HTERT RPE-1 (cell line): ENCODE results near the gene GRAMD1A.
"Not testable (repeated sequence)": the region's sequence is repeated elsewhere in the genome, so short reads cannot be mapped to it uniquely, and the experiment has no call there.

ENCODE experiments used
- in situ Hi-C: fragments of 300-500 bp; cut with MboI; formaldehyde crosslinking; loops from 4 replicates; pipeline ENCODE4 v1.14.3; 2020; ENCODE audit warnings: low sequenced_read_pairs

The GRAMD1A gene

DNA sequence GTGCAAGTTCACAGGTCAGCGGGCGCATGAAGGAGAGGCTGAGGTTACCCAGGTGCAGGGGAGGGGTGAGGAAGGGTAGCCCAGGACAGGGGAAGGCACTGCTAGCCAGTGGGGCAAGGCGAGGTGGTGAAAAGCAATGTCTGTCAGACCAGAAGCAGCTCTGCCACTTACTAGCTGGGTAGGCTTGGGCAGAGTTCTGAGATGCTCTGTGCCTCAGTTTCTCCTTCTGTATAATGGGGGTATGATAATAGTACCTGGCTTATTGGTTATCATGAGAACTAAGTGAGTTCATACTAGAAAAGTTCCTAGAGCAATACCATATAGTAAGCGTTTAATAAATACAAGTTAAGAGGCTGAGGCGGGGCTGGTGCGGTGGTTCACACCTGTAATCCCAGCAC is 15.8 kb downstream of the GRAMD1A start:
- in situ Hi-C loops: no loop called here

DNA sequence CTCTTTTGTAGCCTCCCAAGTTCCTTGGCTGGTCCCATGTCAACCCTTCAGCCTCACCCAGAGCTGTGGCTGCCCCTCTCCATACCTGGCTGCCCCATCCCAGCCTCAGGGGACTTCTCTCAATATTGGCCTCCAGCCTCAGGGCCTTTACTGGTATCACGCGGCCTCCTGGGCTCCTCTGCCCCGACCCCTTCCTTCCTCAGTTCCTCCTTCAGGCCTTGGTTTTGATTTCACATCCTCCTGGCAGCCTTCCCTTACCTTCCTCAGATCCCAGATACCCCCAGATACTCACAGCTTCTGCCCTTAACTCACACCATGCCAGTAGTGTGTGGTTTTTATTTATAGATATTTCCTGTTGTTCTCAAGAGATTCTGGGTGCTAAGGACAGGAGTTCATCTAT is 17.4 kb downstream of the GRAMD1A start:
- in situ Hi-C loops: no loop called here

DNA sequence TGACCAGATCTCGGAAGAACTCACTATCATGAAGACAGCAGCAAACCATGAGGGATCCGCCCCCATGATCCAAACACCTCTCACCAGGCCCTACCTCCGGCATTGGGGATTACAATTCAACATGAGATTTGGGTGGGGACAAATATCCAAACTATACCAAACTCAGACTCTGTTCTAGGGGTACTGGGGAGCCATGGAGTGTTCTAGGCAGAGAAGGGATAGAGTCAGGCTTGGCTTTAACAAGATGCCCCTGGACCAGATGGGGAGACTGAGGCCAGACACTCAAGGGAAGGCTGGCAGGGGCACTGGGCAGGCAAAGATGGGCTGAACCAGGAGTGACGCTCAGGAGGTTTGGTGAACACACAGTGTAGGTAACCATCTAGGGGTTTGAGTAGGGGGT is 18.3 kb downstream of the GRAMD1A start:
- in situ Hi-C loops: no loop called here

DNA sequence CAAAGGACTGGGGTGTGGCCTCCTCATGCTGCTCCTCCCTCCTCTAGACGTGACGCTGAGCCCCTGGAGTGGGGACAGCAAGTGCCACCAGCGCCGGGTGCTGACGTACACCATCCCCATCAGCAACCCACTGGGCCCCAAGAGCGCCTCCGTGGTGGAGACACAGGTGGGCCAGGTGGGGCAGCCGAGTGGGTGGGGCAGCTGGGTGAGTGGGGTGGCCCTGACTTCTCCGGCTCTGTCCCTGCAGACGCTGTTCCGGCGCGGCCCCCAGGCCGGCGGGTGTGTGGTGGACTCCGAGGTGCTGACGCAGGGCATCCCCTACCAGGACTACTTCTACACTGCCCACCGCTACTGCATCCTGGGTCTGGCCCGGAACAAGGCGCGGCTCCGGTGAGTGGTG is 19.0 kb downstream of the GRAMD1A start:
- in situ Hi-C loops: no loop called here

DNA sequence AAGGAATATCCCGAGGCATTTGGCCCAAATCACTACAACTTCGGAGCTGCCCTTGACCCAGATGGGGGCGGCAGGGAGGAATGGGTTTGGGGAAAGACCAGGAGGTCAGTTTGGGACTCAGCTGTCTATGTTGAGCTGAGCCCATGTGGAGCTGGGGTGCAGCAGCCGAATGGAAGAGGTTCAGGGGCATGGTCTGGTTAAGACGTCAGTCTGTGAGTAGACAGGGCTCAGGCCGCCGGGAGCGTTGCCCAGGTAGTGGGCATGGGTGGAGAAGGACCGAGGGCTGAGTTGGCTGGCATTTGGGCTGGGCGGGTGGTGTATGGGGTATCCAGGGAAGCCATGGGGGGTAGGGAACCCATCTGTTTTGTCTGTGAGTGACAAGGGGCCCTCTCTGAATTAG is 20.9 kb downstream of the GRAMD1A start:
- in situ Hi-C loops: no loop called here

DNA sequence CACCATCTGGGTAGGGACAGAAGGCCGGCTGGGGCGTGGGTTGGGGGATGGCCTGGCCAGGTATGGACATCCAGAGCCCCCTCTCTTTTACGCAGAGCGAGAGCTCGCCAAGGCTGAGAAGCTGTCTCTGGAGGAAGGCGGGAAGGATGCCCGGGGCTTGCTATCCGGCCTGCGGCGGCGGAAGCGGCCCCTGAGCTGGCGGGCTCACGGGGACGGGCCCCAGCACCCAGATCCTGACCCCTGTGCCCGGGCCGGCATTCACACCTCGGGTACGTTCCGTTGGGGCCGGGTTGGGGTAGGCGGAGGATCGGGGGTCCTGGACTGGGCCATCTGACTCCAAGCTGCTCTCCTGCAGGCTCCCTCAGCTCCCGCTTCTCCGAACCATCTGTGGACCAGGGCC is 21.5 kb downstream of the GRAMD1A start:
- in situ Hi-C loops: no loop called here

DNA sequence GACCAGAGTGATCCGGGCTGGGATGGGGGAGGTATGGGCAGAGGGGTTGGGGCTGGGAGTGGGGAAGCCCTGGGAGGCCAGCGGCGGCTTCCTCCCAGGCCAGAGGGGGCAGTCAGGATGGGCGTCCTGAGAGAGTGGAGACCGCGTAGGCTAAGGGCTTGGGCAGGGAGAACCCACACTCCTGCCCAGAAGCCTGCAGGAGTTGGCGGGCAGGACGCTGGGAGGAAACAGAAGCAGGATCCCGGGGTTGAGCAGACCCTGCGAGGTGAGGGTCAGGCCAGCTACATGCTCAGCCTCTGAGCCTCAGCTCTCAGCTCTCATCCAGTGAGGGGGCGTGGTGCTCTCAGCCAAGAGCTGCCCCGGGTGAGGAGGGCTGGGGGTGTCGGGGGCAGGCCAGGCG is 22.3 kb downstream of the GRAMD1A start:
- in situ Hi-C loops: no loop called here

DNA sequence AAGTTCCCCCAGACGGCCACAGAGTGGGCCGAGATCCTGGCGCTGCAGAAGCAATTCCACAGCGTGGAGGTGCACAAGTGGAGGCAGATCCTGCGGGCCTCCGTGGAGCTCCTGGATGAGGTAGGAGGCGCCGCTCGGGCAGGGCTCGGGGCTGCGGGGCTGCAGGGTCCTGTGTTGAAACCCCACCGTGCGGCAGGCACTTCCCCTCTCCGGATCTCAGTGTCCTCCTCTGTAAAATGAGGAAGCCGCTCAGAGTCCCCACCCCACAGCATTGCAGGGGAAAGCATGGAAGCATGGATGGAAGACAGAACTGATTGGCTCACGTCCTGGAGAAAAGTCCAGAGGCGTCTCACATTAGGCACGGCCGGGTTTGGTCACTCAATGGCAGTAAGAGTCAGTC is 23.3 kb downstream of the GRAMD1A start:
- in situ Hi-C loops: no loop called here

DNA sequence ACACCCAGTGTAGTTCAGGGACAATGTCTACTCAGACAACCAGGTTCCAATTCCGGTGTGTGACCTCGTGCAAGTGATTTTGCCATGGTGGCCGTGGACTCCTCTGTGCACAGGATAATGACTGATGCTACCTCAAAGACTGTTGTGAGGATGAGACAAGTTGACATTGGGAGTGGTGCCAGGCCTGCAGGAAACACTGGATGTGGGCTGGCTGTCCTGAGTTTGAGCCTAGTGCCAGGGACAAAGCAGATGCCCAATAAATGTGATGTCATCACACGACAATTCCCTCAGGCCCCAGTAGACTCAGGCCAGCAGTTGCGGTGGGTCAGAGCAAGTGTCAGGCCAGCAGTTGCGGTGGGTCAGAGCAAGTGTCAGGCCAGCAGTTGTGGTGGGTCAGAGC is 24.0 kb downstream of the GRAMD1A start:
- in situ Hi-C loops: no loop called here

DNA sequence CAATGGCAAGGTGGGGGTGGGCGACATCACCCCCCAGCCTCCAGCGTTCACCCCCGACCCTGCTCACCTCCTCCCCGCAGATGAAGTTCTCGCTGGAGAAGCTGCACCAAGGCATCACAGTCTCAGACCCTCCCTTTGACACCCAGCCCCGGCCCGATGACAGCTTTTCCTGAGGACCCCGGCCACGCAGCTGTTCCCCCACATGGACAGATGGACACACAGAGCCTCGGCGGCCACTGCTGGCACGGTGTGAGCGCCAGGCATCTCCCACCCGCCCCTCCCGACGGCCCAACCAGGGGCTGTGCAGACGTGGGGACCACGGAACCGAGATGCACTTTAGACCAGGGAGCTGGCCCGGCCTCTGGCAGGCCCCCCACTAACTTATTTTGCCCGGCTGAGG is 25.8 kb downstream of the GRAMD1A start:
- in situ Hi-C loops: no loop called here

DNA sequence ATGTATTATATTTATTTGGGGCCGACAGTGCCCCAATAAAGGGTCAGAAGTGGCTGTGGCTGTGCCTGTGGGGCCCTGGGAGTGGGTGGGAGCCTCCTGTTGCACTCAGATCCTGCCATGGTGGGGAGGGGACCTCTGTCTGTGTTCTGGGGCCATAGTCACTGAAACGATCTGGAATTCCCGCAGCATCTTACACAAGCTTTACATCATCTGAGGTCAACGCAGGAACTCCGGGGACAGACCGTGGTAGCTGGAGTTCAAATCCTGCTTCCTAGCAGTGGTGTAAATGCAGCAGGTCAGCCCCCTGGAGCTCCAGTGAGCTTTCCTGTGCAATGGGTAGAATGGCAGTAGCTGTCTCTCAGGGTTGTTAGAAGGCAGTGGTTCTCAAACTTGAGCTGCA is 26.3 kb downstream of the GRAMD1A start:
- in situ Hi-C loops: no loop called here

DNA sequence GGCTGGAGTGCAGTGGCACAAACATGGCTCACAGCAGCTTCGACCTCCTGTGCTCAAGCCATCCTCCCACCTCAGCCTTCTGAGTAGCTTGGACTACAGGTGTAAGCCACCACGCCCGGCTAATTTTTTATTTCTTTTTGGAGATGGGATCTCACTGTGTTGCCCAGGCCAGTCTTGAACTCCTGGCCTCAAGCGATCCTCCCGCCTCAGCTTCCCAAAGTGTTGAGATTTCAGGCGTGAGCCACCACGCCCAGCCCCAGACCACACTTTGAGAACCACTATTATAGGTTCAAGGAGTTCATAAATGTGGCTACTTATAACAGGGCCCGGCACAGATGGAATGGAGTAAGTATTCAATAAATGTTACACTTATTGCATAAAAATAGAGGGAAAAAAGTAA is 26.9 kb downstream of the GRAMD1A start:
- in situ Hi-C loops: no loop called here

DNA sequence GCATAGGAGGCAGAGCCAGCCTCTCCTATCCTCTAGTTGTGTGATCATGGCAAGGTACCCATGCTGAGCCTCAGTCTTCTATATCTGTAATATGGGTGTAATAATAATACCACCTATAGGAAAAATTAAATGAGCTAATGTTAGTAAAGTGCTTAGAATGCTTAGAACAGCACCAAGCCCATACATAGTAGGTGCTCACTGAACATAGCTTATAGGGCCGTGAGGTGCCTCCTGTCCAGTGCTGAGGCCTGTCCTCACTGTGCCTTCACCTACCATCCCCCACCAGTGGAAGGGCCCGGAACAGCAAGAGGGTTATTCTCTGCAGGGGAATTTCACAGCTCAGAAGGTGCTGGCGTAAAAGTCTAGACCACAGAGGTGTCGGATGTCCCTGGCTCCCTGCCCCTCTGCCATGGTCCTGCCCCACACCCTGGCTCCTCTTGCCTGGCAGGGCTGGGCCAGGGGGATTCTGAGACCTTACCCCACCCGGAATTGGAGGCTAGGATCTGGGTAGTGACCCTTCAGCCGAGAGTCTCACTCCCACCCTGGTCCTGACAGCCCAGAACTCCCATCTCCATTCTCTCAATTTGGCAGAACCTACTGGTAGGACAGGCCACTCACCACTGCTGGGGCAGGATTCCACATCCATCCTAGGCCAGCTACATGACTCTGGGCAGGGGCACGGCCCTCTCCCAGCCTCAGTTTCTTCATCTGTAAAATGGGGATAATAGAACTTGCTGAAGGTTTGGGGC is 27.9 kb downstream of the GRAMD1A start:
- in situ Hi-C loops: no loop called here

DNA sequence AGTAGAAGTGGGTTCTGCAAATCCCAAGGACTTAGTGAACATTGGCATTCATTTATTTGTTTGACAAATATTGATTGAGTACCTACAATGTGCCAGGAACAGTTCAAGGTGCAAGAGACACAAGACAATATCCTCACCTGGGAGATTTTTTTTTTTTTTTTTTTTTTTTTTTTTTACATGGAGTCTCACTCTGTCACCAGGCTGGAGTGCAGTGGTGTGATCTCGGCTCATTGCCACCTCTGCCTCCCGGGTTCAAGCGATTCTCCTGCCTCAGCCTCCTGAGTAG is 28.4 kb downstream of the GRAMD1A start:
- in situ Hi-C loops: not testable (repeated sequence)

DNA sequence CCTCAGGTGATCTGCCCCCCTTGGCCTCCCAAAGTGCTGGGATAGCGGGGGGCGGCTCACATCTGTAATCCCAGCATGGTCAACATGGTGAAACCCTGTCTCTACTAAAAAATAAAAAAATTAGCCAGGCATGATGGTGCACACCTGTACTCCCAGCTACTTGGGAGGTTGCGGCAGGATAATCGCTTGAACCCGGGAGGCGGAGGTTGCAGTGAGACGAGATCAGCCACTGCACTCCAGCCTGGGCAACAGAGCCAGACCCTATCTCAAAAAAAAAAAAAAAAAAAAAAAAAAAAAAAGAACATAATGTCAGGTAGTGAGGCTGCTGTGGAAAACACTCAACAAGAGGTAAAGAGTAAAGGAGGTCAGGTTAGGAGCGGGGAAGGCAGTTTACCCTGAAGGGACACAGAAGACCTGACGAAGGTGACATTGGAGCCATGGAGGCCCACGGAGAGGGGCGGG is 29.2 kb downstream of the GRAMD1A start:
- in situ Hi-C loops: not testable (repeated sequence)

DNA sequence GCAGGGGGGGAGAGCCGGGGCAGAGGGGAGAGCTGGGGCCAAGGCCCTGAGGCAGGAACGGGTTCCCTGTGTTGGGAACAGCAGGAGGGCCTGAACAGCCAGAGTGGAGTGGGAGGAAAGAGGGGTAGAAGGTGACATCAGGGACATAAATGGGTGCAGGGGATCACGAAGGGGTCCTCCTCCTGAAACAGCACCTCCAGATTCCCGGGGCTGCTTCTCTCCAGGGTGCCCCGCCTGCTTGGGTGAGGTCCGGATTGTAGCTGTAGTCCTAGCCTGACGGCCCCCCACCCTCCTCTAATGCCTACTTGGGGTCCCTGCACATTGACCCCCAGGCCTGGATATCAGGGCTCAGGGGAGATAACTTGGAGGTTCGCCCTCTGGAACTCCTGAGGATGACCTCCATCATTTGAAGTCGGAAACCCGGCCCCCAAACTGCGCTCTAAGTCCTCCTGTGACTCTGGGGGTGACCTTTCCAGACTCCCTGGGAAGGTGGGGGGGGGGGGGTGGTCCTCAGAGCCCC is 29.7 kb downstream of the GRAMD1A start:
- in situ Hi-C loops: no loop called here

DNA sequence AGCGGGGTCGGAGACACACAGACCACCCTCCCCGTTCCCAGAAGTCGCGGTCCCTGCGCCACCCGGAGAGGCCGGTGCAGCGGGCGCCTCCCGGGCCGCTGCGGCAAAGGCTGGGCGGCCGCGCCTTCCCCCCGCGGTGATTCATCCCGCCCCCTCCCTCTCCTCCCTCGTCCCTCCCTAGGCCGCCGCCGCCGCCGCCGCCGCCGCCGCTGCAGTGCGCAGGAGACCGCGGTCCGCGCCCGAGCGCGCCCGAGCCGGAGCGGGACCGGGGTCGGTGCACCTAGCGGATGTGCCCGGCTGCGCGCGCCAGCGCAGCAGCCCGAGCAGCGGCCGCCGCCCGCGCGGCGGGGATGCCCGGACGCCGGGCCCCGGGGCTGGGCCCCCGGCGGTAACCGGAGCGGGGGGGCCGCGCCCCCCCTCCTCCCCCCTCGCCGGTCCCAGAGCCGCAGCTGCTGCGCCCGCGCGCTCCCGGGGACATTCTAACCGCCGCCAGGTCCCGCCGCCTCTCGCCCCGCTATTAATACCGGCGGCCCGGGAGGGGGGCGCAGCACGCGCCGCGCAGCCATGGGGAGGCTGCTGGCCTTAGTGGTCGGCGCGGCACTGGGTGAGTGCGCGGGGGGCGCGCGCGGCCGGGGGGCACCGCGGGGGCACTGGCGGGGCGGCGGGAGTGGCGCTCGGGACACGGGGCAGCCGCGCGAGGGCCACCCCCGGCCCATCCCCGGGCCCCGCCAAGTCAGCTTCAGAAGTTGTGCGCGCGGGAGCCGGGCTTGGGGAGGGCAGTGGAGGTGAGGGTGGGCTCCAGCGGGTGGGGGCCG is 30.3 kb downstream of the GRAMD1A start, which contains the start of gene SCN1B:
SCN1B (plus strand) TSS at position 214 of the 815 bp plus-strand sequence; CDS start at position 565, 351 bp downstream.
- in situ Hi-C loops: no loop called here

DNA sequence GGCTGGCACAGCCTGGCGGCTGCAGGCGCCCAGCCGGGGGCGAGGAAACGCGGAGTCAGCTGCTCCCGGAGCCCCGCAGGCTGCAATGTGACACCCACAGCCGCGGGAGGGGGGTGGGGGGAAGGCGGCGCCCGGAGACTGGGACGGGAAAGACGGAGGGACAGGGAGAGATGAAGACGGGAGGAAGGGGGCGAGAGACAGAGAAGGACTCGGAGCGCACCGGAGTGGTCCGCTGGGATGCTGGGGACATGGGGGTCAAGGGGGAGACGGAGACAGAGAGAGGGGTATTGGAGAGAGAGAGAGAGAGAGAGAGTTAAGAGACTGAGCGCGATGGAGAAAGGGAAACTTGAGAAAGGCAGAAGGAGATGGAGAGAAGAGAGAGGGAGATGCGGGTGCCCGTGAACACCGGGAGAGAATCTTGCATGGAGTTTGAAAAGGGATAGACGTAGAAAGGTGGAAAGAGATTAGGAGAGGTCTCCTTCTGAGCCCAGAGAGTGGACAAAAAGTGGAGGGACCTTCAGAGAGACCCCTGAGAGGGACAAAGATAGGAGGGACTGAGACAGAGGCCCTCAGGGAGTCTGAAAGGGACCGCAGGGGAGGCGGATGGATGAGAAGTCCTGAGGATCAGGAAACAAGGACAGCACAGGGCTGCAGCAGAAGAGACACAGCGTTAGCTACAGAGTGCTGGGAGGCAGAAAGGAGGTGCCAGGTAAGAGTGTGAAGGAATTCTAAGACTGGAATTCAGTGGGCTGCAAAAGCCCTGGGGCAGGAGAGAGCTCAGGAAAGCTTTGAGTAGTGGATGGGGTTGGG is 31.2 kb downstream of the GRAMD1A start:
- in situ Hi-C loops: no loop called here

DNA sequence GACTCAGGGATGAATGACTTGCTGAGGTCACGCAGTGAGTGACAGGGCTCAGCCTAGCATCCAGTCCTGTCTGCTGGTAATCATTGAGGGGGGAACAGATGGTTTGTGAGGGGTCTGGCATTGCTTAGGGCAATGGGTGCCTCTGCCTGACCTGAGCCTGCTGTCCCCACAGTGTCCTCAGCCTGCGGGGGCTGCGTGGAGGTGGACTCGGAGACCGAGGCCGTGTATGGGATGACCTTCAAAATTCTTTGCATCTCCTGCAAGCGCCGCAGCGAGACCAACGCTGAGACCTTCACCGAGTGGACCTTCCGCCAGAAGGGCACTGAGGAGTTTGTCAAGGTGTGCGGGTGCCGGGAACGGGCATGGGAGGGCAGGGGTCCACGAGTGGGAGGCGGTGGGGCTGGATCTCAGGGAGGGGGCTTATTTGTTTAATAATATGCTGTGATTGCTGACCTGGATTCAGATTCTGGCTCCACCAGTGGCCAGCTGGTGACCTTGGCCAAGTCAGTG is 32.3 kb downstream of the GRAMD1A start:
- in situ Hi-C loops: no loop called here

DNA sequence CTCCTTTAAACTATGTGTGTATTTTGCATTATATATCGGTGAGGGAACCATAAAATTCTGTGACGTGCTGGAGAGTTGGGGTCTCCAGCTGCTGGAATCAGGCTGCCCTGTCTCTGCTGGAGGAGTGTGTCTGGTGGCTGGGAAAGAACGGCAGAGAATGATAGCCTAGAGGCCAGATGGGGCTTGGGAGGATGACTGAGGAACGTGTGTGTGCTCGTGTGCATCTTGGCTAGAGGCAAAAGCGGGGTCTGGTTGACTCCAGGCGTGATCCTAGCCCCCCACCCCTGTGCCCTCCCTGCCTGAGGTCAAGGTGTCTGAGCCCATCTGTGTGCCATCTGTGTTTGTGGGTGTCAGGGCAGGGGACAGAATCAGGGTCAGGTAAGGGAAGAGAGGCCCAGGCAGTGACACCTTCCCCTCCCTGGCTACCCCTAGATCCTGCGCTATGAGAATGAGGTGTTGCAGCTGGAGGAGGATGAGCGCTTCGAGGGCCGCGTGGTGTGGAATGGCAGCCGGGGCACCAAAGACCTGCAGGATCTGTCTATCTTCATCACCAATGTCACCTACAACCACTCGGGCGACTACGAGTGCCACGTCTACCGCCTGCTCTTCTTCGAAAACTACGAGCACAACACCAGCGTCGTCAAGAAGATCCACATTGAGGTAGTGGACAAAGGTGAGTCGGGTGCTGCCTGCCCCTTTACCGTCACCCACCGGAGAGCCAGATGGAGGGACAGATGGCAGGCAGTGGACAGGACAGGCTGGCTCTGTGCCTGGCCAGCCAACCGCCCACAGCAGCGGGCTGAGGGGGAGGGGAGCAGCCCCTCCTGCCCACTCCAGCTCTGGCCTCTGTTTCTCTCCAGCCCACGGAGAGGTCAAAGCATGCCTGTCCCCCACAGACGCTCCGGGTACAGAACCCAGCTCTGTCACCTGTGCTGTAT is 33.2 kb downstream of the GRAMD1A start:
- in situ Hi-C loops: no loop called here
